GM18499 (cell line): ENCODE results near the gene FAM3B.

ENCODE experiments used
- ATAC-seq: cut with Tn5 transposase; IDR thresholded peaks from one replicate; pipeline ENCODE4 v1.9.1; 2021; ENCODE audit warnings: moderate number of reproducible peaks; ENCODE audit not compliant: insufficient read depth, unreplicated experiment

The FAM3B gene

GRCh38 chr21:41317458-41317857 is 857 bp downstream of the FAM3B start:
- no peak for ATAC-seq

- ATAC-seq = no peak
Measured at GRCh38 chr21:41318218-41318617, 1.6 kb downstream of the FAM3B start.

- no peak for ATAC-seq
Measured at GRCh38 chr21:41319273-41319672, 2.7 kb downstream of the FAM3B start.

- ATAC-seq = no peak
Measured at GRCh38 chr21:41321211-41321907, 4.8 kb downstream of the FAM3B start.

DNA sequence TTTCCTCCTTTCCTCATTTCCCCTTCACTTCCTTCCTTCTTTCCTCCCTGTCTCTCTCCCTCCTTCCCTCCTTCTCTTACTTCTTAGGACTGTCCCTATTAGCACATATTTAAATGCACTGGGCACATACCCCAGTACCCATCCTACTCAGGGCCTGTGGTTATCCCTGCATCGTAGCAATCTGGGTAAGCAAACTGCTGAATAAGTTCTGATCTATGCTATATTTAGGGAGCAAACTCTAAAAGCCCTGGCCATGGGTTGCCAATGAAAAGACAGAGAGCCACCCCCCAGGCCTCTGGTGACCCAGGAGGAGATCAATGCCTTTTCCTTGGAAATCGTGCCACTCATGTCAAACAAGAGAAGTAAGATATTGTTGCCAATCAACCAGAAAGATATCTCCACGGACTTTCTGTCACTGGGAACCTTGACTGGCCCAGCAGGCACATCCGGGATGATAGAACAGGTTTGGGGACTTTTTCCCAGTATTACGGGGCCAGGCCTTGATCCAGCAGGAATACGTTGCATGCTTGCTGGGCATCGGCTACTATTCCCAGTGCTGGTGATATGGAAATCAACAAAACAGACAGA is 5.4 kb downstream of the FAM3B start:
- no peak for ATAC-seq

- ATAC-seq = no peak
Measured at GRCh38 chr21:41322496-41323382, 6.1 kb downstream of the FAM3B start.

GRCh38 chr21:41325138-41325912 is 8.7 kb downstream of the FAM3B start:
- ATAC-seq = no peak

DNA sequence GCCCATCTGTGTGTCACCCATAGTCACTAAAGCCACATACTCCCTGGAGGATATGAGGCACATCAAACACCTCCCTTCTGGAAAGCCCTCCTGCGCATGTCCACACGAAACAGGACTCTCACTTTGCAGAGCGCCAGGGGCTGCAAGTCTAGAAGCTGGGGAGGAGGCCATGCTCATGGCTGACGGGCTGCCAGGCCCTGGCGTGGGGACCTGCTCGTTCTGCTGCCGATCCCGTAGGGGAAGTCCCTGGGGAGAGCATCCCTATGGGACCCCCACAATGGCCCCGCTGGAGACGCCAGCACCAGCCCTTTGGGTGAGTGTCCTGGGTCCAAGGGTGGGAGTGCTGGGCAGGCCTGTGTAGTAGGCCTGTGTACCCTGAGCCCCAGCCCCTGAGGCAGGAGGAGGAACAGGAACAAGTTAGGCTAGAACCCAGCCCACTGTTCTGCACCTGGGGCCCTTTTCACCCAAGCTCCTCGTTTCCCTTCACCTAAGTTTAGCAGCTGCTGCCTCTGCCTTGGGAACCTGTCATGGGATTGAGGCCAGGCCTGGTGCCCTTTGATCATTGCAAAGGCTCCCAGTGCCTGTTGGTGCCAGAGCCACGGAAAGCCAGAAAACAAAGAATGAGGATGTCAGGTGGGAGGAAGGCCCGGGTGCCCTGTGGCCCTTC is 9.9 kb downstream of the FAM3B start:
- ATAC-seq = no peak

- no peak for ATAC-seq
Measured at GRCh38 chr21:41327753-41328152, 11.2 kb downstream of the FAM3B start.

- ATAC-seq = no peak
Measured at GRCh38 chr21:41328660-41329607, 12.3 kb downstream of the FAM3B start.

- ATAC-seq = no peak
Measured at GRCh38 chr21:41333752-41334151, 17.2 kb downstream of the FAM3B start.

- ATAC-seq = no peak
Measured at GRCh38 chr21:41337515-41337914, 20.9 kb downstream of the FAM3B start.

DNA sequence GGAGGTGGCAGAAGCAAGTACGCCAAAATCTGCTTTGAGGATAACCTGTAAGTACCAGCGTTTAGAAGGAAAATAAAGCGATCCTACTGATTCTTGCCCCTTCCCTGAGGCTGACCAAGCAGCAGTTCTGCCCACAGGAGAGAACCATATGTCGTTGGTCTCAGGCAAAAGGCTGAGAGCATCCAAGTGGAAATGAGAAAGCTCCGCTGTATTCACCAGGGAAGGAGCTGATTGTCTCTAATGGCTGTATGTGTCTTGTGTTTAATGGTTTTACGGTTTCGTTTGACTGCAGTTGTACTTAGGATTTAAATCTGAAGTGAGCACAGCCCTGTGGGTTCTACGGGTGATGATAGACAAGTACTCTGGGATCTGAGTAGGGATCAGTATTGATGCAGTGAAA is 21.9 kb downstream of the FAM3B start:
- no peak for ATAC-seq

GRCh38 chr21:41342035-41342434 is 25.4 kb downstream of the FAM3B start:
- ATAC-seq = no peak

DNA sequence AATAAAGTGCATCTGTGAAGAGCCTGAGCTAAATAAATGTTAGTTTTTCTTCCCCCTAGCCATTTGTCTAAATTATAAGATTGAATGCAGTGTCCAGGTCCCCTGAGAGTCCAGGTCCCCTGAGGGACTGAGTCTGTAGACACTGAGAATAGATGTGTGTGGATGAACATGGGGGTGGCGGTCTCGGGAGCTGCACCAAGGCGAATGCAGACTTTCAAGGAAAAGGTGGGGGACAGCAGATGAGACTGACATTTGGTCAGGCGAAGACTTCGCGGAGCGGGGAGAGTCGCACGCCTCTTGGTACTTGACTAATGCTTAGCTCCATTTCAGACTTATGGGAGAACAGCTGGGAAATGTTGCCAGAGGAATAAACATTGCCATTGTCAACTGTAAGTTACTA is 27.5 kb downstream of the FAM3B start:
- ATAC-seq = no peak

- ATAC-seq = no peak
Measured at GRCh38 chr21:41345356-41345755, 28.8 kb downstream of the FAM3B start.

DNA sequence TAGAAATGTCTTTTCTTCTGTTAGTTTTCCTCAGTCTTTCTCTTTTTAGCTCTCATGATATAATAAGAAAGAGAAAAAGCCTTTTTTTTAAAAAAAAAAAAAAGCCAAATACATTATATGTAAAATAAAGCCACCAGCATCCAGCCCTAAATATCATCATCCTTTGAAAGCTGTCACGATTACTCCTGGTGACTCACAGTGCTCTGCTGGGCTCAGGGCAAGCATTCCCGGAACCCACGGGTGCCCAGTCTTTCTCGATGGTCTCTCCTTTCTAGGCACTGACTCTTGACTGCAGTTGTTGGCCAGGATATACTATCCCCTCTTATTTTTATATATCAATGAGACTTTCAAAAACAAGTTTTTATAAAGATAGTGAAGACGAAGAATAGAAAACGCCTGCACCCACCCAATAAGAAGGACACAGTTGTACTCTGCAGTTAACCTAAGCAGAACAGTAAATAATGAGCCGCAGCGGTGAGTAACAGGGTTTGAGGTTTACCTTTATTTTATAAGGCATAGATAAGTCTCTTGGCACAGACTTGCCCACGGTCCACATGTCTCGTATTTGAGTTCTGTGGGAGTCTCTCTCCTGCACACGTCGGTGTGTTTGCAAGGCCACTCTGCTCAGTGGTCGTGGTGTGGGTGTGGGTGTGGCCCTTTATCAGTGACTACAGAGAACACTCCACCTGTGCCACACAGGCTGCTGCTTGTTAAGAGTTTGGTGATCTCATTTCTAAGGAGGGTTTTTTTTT is 29.5 kb downstream of the FAM3B start:
- ATAC-seq = no peak

DNA sequence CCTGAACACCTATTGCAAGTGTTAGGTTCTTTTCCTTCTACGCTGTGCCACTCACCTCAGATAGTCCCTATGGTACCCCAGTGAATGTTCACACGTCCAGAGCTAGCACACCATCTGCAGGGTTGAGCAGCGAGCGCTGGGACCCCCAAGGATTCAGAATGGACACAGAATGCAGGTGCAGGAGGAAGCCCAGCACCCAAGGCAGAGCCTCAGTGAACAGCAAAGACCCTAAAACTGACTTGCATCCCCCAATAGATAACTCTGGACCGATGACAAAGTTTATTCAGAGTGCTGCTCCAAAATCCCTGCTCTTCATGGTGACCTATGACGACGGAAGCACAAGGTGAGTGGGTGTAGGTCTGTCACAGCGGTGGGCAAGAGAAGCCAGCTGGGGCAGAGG is 30.2 kb downstream of the FAM3B start:
- ATAC-seq = no peak
